Chondrocyte (in vitro differentiated cells): ENCODE results near the gene ZNF324. TPM values are rescaled to one million over a fixed set of nuclear protein-coding genes. Genes with fewer than 3 reads are reported as not detected.

Source experiments
- DNase-seq: peaks from one replicate; pipeline ENCODE4 v3.0.0; 2021; ENCODE audit warnings: mixed read lengths, low spot score
- H3K27ac Mint-ChIP-seq: one replicate; pipeline ENCODE4 v1.8.0; 2021; ENCODE audit warnings: mild to moderate bottlenecking, moderate library complexity, mixed read lengths; ENCODE audit not compliant: unreplicated experiment
- H3K27me3 Mint-ChIP-seq: 2 replicates; pipeline ENCODE4 v1.8.0; 2021; ENCODE audit warnings: low read depth, mixed read lengths
- H3K36me3 Mint-ChIP-seq: 2 replicates; pipeline ENCODE4 v1.8.0; 2021; ENCODE audit warnings: low read depth, mixed read lengths
- H3K4me1 Mint-ChIP-seq: 2 replicates; pipeline ENCODE4 v1.8.0; 2021; ENCODE audit warnings: low read depth, mild to moderate bottlenecking, mixed read lengths
- H3K4me3 Mint-ChIP-seq: one replicate; pipeline ENCODE4 v1.8.0; 2021; ENCODE audit warnings: mild to moderate bottlenecking, moderate library complexity, mixed read lengths; ENCODE audit not compliant: unreplicated experiment
- H3K9me3 Mint-ChIP-seq: 2 replicates; pipeline ENCODE4 v1.8.0; 2021; ENCODE audit warnings: low read depth, mixed read lengths
- CTCF ChIP-seq: fragments of 200-600 bp; sonication (generic); IDR thresholded peaks from 2 replicates; pipeline ENCODE4 v1.5.0; 2021; ENCODE audit warnings: antibody characterized with exemption, mild to moderate bottlenecking, moderate library complexity
- total RNA-seq: library from RNA; stranded (reverse); gene quantifications from 3 replicates; pipeline ENCODE4 v1.2.1, GENCODE V29; 2021

The ZNF324 gene
- total RNA-seq, 1 donor from 2014 or later: 10.8 TPM

GRCh38 chr19:58473775-58474174 is 6.9 kb downstream of the ZNF324 start:
- Mint-ChIP-seq H3K36me3 (peaks cover 3% of the 10 kb centered on the region), H3K27ac (peak overlapping the region; percentile 96), H3K27me3 (no peaks in the 10 kb centered on the region), H3K4me3 (no peak overlapping the region), H3K9me3 (no peaks in the 10 kb centered on the region), H3K4me1 (peaks cover 25% of the 10 kb centered on the region)
- TF ChIP-seq CTCF: no peak
- DNase-seq: no peak

GRCh38 chr19:58474291-58474996 is 7.6 kb downstream of the ZNF324 start:
- H3K27me3 Mint-ChIP-seq: no peaks in the 10 kb centered on the region
- H3K4me3 Mint-ChIP-seq: no peak overlapping the region
- TF ChIP-seq CTCF: no peak
- H3K9me3 Mint-ChIP-seq: no peaks in the 10 kb centered on the region
- H3K4me1 Mint-ChIP-seq: peaks cover 24% of the 10 kb centered on the region
- no peak for DNase-seq
- peak overlapping the region; percentile 96 for H3K27ac Mint-ChIP-seq
- peaks cover 3% of the 10 kb centered on the region for H3K36me3 Mint-ChIP-seq

GRCh38 chr19:58474997-58475713 is 8.3 kb downstream of the ZNF324 start:
- Mint-ChIP-seq H3K27ac (peak overlapping the region; percentile 96), H3K4me3 (peak overlapping the region; percentile 86), H3K36me3 (peaks cover 3% of the 10 kb centered on the region), H3K9me3 (no peaks in the 10 kb centered on the region), H3K27me3 (no peaks in the 10 kb centered on the region), H3K4me1 (peaks cover 24% of the 10 kb centered on the region)
- TF ChIP-seq CTCF: no peak
- DNase-seq: no peak

GRCh38 chr19:58475714-58476497 is 9.0 kb downstream of the ZNF324 start, which contains the start of gene ZNF446:
ZNF446 (plus strand) TSS chr19:58476352; CDS start chr19:58477219, 867 bp downstream.
- DNase-seq: no peak
- Mint-ChIP-seq H3K27me3 (no peaks in the 10 kb centered on the region), H3K4me1 (peaks cover 24% of the 10 kb centered on the region), H3K4me3 (peak within 1 kb of the TSS; percentile 86), H3K36me3 (peaks cover under 1% of the 10 kb centered on the region), H3K9me3 (no peaks in the 10 kb centered on the region), H3K27ac (peak within 1 kb of the TSS; percentile 96)
- peak; percentile 22 for TF ChIP-seq CTCF

GRCh38 chr19:58476498-58477015 is 9.7 kb downstream of the ZNF324 start:
- Mint-ChIP-seq H3K4me1 (peaks cover 24% of the 10 kb centered on the region), H3K27me3 (no peaks in the 10 kb centered on the region), H3K27ac (peak overlapping the region; percentile 85), H3K4me3 (peak overlapping the region; percentile 86), H3K36me3 (peaks cover 2% of the 10 kb centered on the region), H3K9me3 (no peaks in the 10 kb centered on the region)
- TF ChIP-seq CTCF: no peak
- DNase-seq: no peak
